ENCODE results near the gene GSTP1. TPM values are rescaled to one million over a fixed set of nuclear protein-coding genes. Genes with fewer than 3 reads are reported as not detected.
A peak's percentile ranks its signal among the peaks of the same experiment; 100 is the strongest.
"Not testable (repeated sequence)": the region's sequence is repeated elsewhere in the genome, so short reads cannot be mapped to it uniquely, and the experiment has no call there.

Gene GSTP1
- total RNA-seq, 1 donor from 2014 or later: 1,931 TPM

DNA sequence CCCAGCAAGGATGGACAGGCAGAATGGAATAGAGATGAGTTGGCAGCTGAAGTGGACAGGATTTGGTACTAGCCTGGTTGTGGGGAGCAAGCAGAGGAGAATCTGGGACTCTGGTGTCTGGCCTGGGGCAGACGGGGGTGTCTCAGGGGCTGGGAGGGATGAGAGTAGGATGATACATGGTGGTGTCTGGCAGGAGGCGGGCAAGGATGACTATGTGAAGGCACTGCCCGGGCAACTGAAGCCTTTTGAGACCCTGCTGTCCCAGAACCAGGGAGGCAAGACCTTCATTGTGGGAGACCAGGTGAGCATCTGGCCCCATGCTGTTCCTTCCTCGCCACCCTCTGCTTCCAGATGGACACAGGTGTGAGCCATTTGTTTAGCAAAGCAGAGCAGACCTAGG, 2.3 kb downstream of the GSTP1 start:
- Histone ChIP-seq H3K36me3 (ENCODE audit: control insufficient read depth, insufficient read depth, low read length) (peaks cover 24% of the 10 kb centered on the region), H3K27me3 (ENCODE audit: control insufficient read depth, insufficient read depth, low read length) (no peaks in the 10 kb centered on the region), H3K4me3 (ENCODE audit: low read depth, low read length) (no peak overlapping the region)
- no peak for FAIRE-seq
- no peak for DNase-seq (ENCODE audit: low read depth)
- no peak for TF ChIP-seq CTCF (IDR thresholded peaks at IDR 0.05; ENCODE audit: insufficient read depth, low read length, severe bottlenecking)

GRCh38 chr11:67586568-67587250, 3.1 kb downstream of the GSTP1 start:
- TF ChIP-seq CTCF (IDR thresholded peaks at IDR 0.05; ENCODE audit: insufficient read depth, low read length, severe bottlenecking): no peak

GRCh38 chr11:67588136-67588503, 4.5 kb downstream of the GSTP1 start:
- no peak for TF ChIP-seq CTCF (IDR thresholded peaks at IDR 0.05; ENCODE audit: insufficient read depth, low read length, severe bottlenecking)
- no peak for FAIRE-seq
- DNase-seq (ENCODE audit: low read depth): no peak
- no peak overlapping the region for H3K4me3 ChIP-seq (ENCODE audit: low read depth, low read length)
- peaks cover 24% of the 10 kb centered on the region for H3K36me3 ChIP-seq (ENCODE audit: control insufficient read depth, insufficient read depth, low read length)
- H3K27me3 ChIP-seq (ENCODE audit: control insufficient read depth, insufficient read depth, low read length): no peaks in the 10 kb centered on the region

More at GRCh38 chr11:67586568-67587250, 3.1 kb downstream of the GSTP1 start:
- DNase-seq (ENCODE audit: low read depth): no peak
- no peak overlapping the region for H3K4me3 ChIP-seq (ENCODE audit: low read depth, low read length)
- no peaks in the 10 kb centered on the region for H3K27me3 ChIP-seq (ENCODE audit: control insufficient read depth, insufficient read depth, low read length)
- no peak for FAIRE-seq
- peaks cover 24% of the 10 kb centered on the region for H3K36me3 ChIP-seq (ENCODE audit: control insufficient read depth, insufficient read depth, low read length)

DNA sequence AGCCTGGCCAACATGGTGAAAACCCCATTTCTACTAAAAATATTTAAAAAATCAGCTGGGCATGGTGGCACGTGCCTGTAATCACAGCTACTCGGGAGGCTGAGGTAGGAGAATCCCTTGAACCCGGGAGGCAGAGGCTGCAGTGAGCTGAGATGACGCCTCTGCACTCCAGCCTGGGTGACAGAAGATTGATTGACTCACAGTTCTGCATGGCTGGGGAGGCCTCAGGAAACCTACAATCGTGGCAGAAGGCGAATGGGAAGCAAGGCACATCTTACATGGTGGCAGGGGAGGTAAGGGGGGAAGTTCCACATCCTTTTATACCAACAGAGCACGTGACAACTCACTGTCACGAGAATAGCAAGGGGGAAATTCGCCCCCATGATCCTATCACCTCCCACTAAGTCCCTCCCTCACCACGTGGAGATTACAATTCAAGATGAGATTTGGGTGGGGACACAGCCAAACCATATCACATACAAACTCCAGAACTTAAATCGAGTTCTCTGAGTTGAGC, 5.3 kb downstream of the GSTP1 start:
- not testable (repeated sequence) for DNase-seq (ENCODE audit: low read depth); H3K4me3 ChIP-seq (ENCODE audit: low read depth, low read length); H3K27me3 ChIP-seq (ENCODE audit: control insufficient read depth, insufficient read depth, low read length); FAIRE-seq
- H3K36me3 ChIP-seq (ENCODE audit: control insufficient read depth, insufficient read depth, low read length): peaks cover 24% of the 10 kb centered on the region

DNA sequence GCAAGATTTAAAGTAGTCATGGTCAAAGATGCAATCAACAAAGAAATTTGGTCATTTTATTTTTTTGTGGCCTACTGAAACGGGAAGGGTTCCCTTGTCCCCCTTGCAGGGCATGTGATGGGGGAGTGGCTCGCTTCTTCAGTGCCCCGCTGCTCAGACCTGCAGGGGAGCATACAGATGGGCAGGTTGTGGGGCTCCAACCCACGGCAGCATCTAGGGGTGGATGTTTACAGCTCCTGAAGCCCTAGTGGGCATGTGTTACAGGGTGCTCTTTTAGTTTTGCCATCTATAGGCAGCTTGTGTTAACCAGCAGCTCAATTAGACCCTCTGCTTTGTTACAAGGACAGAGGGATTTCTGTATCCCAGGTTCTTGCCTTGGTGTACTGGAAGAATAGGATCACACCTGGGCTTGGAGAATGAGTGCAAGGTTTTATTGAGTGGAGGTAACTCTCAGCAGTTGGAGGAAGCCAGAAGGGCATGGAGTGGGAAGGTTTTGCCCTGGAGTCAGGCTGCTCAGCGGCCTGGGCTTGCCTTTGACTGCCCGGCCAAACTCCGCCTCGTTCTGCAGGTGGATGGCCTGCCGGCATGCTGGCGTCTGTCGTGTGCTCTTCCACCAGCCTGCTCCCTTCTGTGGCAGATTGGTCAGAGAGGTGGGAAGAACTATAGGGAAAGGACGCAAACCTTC, 9.4 kb downstream of the GSTP1 start:
- FAIRE-seq: no peak
- H3K36me3 ChIP-seq (ENCODE audit: control insufficient read depth, insufficient read depth, low read length): no peaks in the 10 kb centered on the region
- no peak overlapping the region for H3K4me3 ChIP-seq (ENCODE audit: low read depth, low read length)
- DNase-seq (ENCODE audit: low read depth): peak; percentile 28
- no peak for TF ChIP-seq CTCF (IDR thresholded peaks at IDR 0.05; ENCODE audit: insufficient read depth, low read length, severe bottlenecking)
- no peaks in the 10 kb centered on the region for H3K27me3 ChIP-seq (ENCODE audit: control insufficient read depth, insufficient read depth, low read length)

- DNase-seq (ENCODE audit: low read depth) (no peak), FAIRE-seq (no peak)
- no peaks in the 10 kb centered on the region for H3K36me3 ChIP-seq (ENCODE audit: control insufficient read depth, insufficient read depth, low read length)
- TF ChIP-seq CTCF (IDR thresholded peaks at IDR 0.05; ENCODE audit: insufficient read depth, low read length, severe bottlenecking): no peak
- H3K4me3 ChIP-seq (ENCODE audit: low read depth, low read length): no peak overlapping the region
- H3K27me3 ChIP-seq (ENCODE audit: control insufficient read depth, insufficient read depth, low read length): no peaks in the 10 kb centered on the region
These were observed 9.9 kb downstream of the GSTP1 start for GRCh38 chr11:67593565-67593905.
